Stimulated activated naive CD8-positive, alpha-beta T cell treated with anti-CD3 and anti-CD28 coated beads, Interleukin-15, amount 100 ng/mL, for 72 hours (primary cell): ENCODE results near the gene VPS16.
A peak's percentile ranks its signal among the peaks of the same experiment; 100 is the strongest.

Experiments
- ATAC-seq: fragments of 150-1000 bp; cut with Tn5 transposase; 2 replicates; pipeline ENCODE4 v1.10.0; 2021; ENCODE audit warnings: mild to moderate bottlenecking, moderate library complexity
- DNase-seq, 2 donors: peaks; one replicate each; pipeline ENCODE4 v3.0.0; 2021 to 2022
- H3K27ac Mint-ChIP-seq, 2 donors: one replicate each; pipeline ENCODE4 v1.8.0; 2022; ENCODE audit warnings: mild to moderate bottlenecking in 2 of 2, mixed read lengths in 2 of 2, moderate library complexity in 2 of 2
- H3K27me3 Mint-ChIP-seq: one replicate; pipeline ENCODE4 v1.8.0; 2022; ENCODE audit warnings: mixed read lengths
- H3K4me1 Mint-ChIP-seq: one replicate; pipeline ENCODE4 v1.8.0; 2022; ENCODE audit warnings: mild to moderate bottlenecking, mixed read lengths
- H3K4me3 Mint-ChIP-seq, 2 donors: one replicate each; pipeline ENCODE4 v1.8.0; 2022; ENCODE audit warnings: mild to moderate bottlenecking in 2 of 2, mixed read lengths in 2 of 2, moderate library complexity in 1 of 2
- H3K9me3 Mint-ChIP-seq, 2 donors: one replicate each; pipeline ENCODE4 v1.8.0; 2022; ENCODE audit warnings: mixed read lengths in 2 of 2

Gene VPS16

GRCh38 chr20:2869381-2869780 lies 28.8 kb downstream of the VPS16 start:
- DNase-seq, result no peak
- Mint-ChIP-seq H3K27me3 (no peaks in the 10 kb centered on the region), H3K9me3 (no peaks in the 10 kb centered on the region), H3K4me1 (peaks cover 79% of the 10 kb centered on the region), H3K4me3 (no peak overlapping the region), H3K27ac (peak overlapping the region in 1 of 2 donors; percentile 55)
- ATAC-seq, result no peak

- Mint-ChIP-seq H3K27ac (peak overlapping the region; percentile 20 to 36), H3K27me3 (no peaks in the 10 kb centered on the region), H3K4me1 (peaks cover 79% of the 10 kb centered on the region), H3K9me3 (no peaks in the 10 kb centered on the region), H3K4me3 (peak overlapping the region; percentile 94 to 95)
- no peak for DNase-seq
- no peak for ATAC-seq
These were observed 30.5 kb downstream of the VPS16 start for GRCh38 chr20:2871111-2871465.

- peak in 1 of 2 donors; percentile 73 for DNase-seq
- no peaks in the 10 kb centered on the region for H3K9me3 Mint-ChIP-seq
- peaks cover 78% of the 10 kb centered on the region for H3K4me1 Mint-ChIP-seq
- H3K27ac Mint-ChIP-seq, result peak overlapping the region in 1 of 2 donors; percentile 95
- ATAC-seq, result peak; percentile 48
- peak overlapping the region; percentile 94 to 95 for H3K4me3 Mint-ChIP-seq
- no peaks in the 10 kb centered on the region for H3K27me3 Mint-ChIP-seq
These were observed 31.3 kb downstream of the VPS16 start for GRCh38 chr20:2871661-2872458.

GRCh38 chr20:2872459-2873009 lies 32.0 kb downstream of the VPS16 start:
- H3K9me3 Mint-ChIP-seq, result no peaks in the 10 kb centered on the region
- DNase-seq (peak; percentile 82 to 85), ATAC-seq (peak; percentile 71)
- H3K4me3 Mint-ChIP-seq, result peak overlapping the region; percentile 94 to 95
- peaks cover 74% of the 10 kb centered on the region for H3K4me1 Mint-ChIP-seq
- H3K27ac Mint-ChIP-seq, result peak overlapping the region; percentile 94 to 95
- no peaks in the 10 kb centered on the region for H3K27me3 Mint-ChIP-seq

GRCh38 chr20:2873010-2873746 lies 32.6 kb downstream of the VPS16 start, which contains the start of gene PTPRA:
TSS of gene PTPRA (plus strand) at chr20:2873481. CDS start at chr20:2964278, 90,797 bp downstream.
- H3K4me1 Mint-ChIP-seq, result peaks cover 68% of the 10 kb centered on the region
- H3K4me3 Mint-ChIP-seq, result peak within 1 kb of the TSS; percentile 94 to 95
- DNase-seq (peak; percentile 91 to 94), ATAC-seq (peak; percentile 91)
- no peaks in the 10 kb centered on the region for H3K9me3 Mint-ChIP-seq
- H3K27ac Mint-ChIP-seq, result peak within 1 kb of the TSS; percentile 94 to 95
- no peaks in the 10 kb centered on the region for H3K27me3 Mint-ChIP-seq

- H3K4me1 Mint-ChIP-seq, result peaks cover 69% of the 10 kb centered on the region
- DNase-seq (peak in 1 of 2 donors; percentile 61), ATAC-seq (peak; percentile 34)
- peak overlapping the region; percentile 38 to 89 for H3K27ac Mint-ChIP-seq
- no peaks in the 10 kb centered on the region for H3K27me3 Mint-ChIP-seq
- H3K4me3 Mint-ChIP-seq, result peak overlapping the region; percentile 82 to 95
- no peaks in the 10 kb centered on the region for H3K9me3 Mint-ChIP-seq
These were observed 33.1 kb downstream of the VPS16 start for GRCh38 chr20:2873747-2874041.

GRCh38 chr20:2874456-2874855 lies 33.9 kb downstream of the VPS16 start:
- ATAC-seq (no peak), DNase-seq (no peak)
- peak overlapping the region; percentile 82 to 95 for H3K4me3 Mint-ChIP-seq
- H3K27ac Mint-ChIP-seq, result peak overlapping the region; percentile 22 to 54
- no peaks in the 10 kb centered on the region for H3K9me3 Mint-ChIP-seq
- no peaks in the 10 kb centered on the region for H3K27me3 Mint-ChIP-seq
- H3K4me1 Mint-ChIP-seq, result peaks cover 68% of the 10 kb centered on the region

- H3K4me1 Mint-ChIP-seq, result peaks cover 71% of the 10 kb centered on the region
- DNase-seq, result no peak
- peak overlapping the region; percentile 1 to 46 for H3K4me3 Mint-ChIP-seq
- H3K27me3 Mint-ChIP-seq, result no peaks in the 10 kb centered on the region
- ATAC-seq, result no peak
- H3K9me3 Mint-ChIP-seq, result no peaks in the 10 kb centered on the region
- H3K27ac Mint-ChIP-seq, result no peak overlapping the region
These were observed 35.2 kb downstream of the VPS16 start for GRCh38 chr20:2875690-2876203.

GRCh38 chr20:2878515-2878914 lies 38.0 kb downstream of the VPS16 start:
- Mint-ChIP-seq H3K4me3 (no peak overlapping the region), H3K27ac (no peak overlapping the region), H3K9me3 (no peaks in the 10 kb centered on the region), H3K4me1 (peaks cover 66% of the 10 kb centered on the region), H3K27me3 (no peaks in the 10 kb centered on the region)
- DNase-seq (no peak), ATAC-seq (no peak)

- H3K4me3 Mint-ChIP-seq, result no peak overlapping the region
- H3K9me3 Mint-ChIP-seq, result no peaks in the 10 kb centered on the region
- peaks cover 72% of the 10 kb centered on the region for H3K4me1 Mint-ChIP-seq
- H3K27ac Mint-ChIP-seq, result no peak overlapping the region
- H3K27me3 Mint-ChIP-seq, result no peaks in the 10 kb centered on the region
- DNase-seq, result no peak
- no peak for ATAC-seq
These were observed 38.6 kb downstream of the VPS16 start for GRCh38 chr20:2879146-2879545.

GRCh38 chr20:2880650-2881049 lies 40.1 kb downstream of the VPS16 start:
- Mint-ChIP-seq H3K27ac (no peak overlapping the region), H3K4me1 (peaks cover 74% of the 10 kb centered on the region), H3K27me3 (no peaks in the 10 kb centered on the region), H3K9me3 (no peaks in the 10 kb centered on the region), H3K4me3 (no peak overlapping the region)
- DNase-seq (no peak), ATAC-seq (no peak)

GRCh38 chr20:2883726-2884637 lies 43.4 kb downstream of the VPS16 start:
- Mint-ChIP-seq H3K27me3 (no peaks in the 10 kb centered on the region), H3K4me3 (no peak overlapping the region), H3K9me3 (no peaks in the 10 kb centered on the region), H3K27ac (no peak overlapping the region), H3K4me1 (peaks cover 82% of the 10 kb centered on the region)
- DNase-seq (no peak), ATAC-seq (peak; percentile 37)

GRCh38 chr20:2887715-2888114 lies 47.2 kb downstream of the VPS16 start:
- Mint-ChIP-seq H3K9me3 (no peaks in the 10 kb centered on the region), H3K4me1 (peaks cover 78% of the 10 kb centered on the region), H3K27me3 (no peaks in the 10 kb centered on the region), H3K27ac (no peak overlapping the region), H3K4me3 (no peak overlapping the region)
- ATAC-seq (no peak), DNase-seq (no peak)

- Mint-ChIP-seq H3K9me3 (no peaks in the 10 kb centered on the region), H3K4me1 (peaks cover 77% of the 10 kb centered on the region), H3K4me3 (peak overlapping the region in 1 of 2 donors; percentile 10), H3K27me3 (no peaks in the 10 kb centered on the region), H3K27ac (no peak overlapping the region)
- DNase-seq, result no peak
- ATAC-seq, result no peak
These were observed 47.8 kb downstream of the VPS16 start for GRCh38 chr20:2888224-2888955.
